IMR-90 (cell line): ENCODE measurements around the gene ADAM12. TPM values are rescaled to one million over a fixed set of nuclear protein-coding genes. Genes with fewer than 3 reads are reported as not detected.

ENCODE experiments used
- ATAC-seq: fragments of 200-7000 bp; cut with Tn5 transposase; 2 replicates; pipeline ENCODE4 v1.9.1; 2020; ENCODE audit warnings: low read depth, mild to moderate bottlenecking, moderate library complexity
- BruUV-seq: library from RNA; stranded (reverse); fragments of 400-500 nt; replicated peaks from 2 replicates; lab custom pipeline; 2021; lab: Mats Ljungman, UMichigan
- CTCF ChIA-PET: fragments of 300-600 bp; formaldehyde crosslinking; extraction: SDS; loops from one replicate; lab custom pipeline; 2021; ENCODE audit warnings: antibody characterized with exemption; lab: Yijun Ruan, JAX
- POLR2A ChIA-PET: fragments of 300-600 bp; sonication (Branson Sonifier 250); formaldehyde crosslinking; loops from one replicate; lab custom pipeline; 2022; ENCODE audit warnings: antibody characterized with exemption; ENCODE audit not compliant: unreplicated experiment; lab: Charles Lee
- DNase-seq: peaks from one replicate; pipeline ENCODE4 v3.0.0; 2013
- H2AFZ ChIP-seq: replicated peaks from 2 replicates; pipeline ENCODE3; 2013; ENCODE audit warnings: low read length, mild to moderate bottlenecking; ENCODE audit not compliant: poor library complexity
- H2AK5ac ChIP-seq: 2 replicates; pipeline ENCODE4 v1.6.1; 2013; ENCODE audit warnings: low read depth, low read length, inconsistent platforms
- H2AK9ac ChIP-seq: replicated peaks from 2 replicates; pipeline ENCODE3; 2013; ENCODE audit warnings: mild to moderate bottlenecking, low read depth, low read length, moderate library complexity; ENCODE audit not compliant: poor library complexity
- H2BK120ac ChIP-seq: 2 replicates; pipeline ENCODE4 v1.6.1; 2013; ENCODE audit warnings: low read depth, low read length, inconsistent platforms
- H2BK15ac ChIP-seq: 3 replicates; pipeline ENCODE4 v1.6.1; 2013; ENCODE audit warnings: low read depth, low read length, inconsistent platforms
- H2BK20ac ChIP-seq: 2 replicates; pipeline ENCODE4 v1.6.1; 2013; ENCODE audit warnings: low read depth, mild to moderate bottlenecking, inconsistent platforms, low read length, moderate library complexity
- H2BK5ac ChIP-seq: 2 replicates; pipeline ENCODE4 v1.6.1; 2013; ENCODE audit warnings: mild to moderate bottlenecking, low read depth, low read length, inconsistent platforms; ENCODE audit not compliant: poor library complexity, severe bottlenecking
- H3K14ac ChIP-seq: replicated peaks from 2 replicates; pipeline ENCODE4 v1.6.1; 2013; ENCODE audit warnings: low read depth, low read length, inconsistent platforms
- H3K18ac ChIP-seq: 2 replicates; pipeline ENCODE4 v1.6.1; 2013; ENCODE audit warnings: low read depth, low read length, control low read depth
- H3K23ac ChIP-seq: 2 replicates; pipeline ENCODE4 v1.6.1; 2013; ENCODE audit warnings: low read depth, low read length, inconsistent platforms
- H3K27ac ChIP-seq: 2 replicates; pipeline ENCODE4 v1.5.1; 2013; ENCODE audit warnings: mild to moderate bottlenecking, control low read depth, low read length; ENCODE audit not compliant: insufficient read depth
- H3K27me3 ChIP-seq: 2 replicates; pipeline ENCODE4 v1.6.1; 2013; ENCODE audit warnings: low read length; ENCODE audit not compliant: control insufficient read depth, insufficient read depth
- H3K36me3 ChIP-seq: 2 replicates; pipeline ENCODE4 v1.6.1; 2013; ENCODE audit warnings: low read length, mixed read lengths; ENCODE audit not compliant: control insufficient read depth, insufficient read depth
- H3K4ac ChIP-seq: 2 replicates; pipeline ENCODE4 v1.6.1; 2013; ENCODE audit warnings: low read depth, low read length, inconsistent platforms
- H3K4me1 ChIP-seq: 2 replicates; pipeline ENCODE4 v1.6.1; 2013; ENCODE audit warnings: low read length, mixed read lengths; ENCODE audit not compliant: control insufficient read depth, insufficient read depth
- H3K4me2 ChIP-seq: 2 replicates; pipeline ENCODE4 v1.6.1; 2013; ENCODE audit warnings: low read depth, mild to moderate bottlenecking, control low read depth, low read length, moderate library complexity
- H3K4me3 ChIP-seq: 2 replicates; pipeline ENCODE4 v1.5.1; 2013; ENCODE audit warnings: low read depth, mild to moderate bottlenecking, control low read depth, low read length, moderate library complexity; ENCODE audit not compliant: insufficient read depth
- H3K56ac ChIP-seq: 2 replicates; pipeline ENCODE4 v1.6.1; 2013; ENCODE audit warnings: low read length, inconsistent platforms; ENCODE audit not compliant: insufficient read depth; ENCODE audit errors: extremely low read depth
- H3K79me1 ChIP-seq, 2 experiments: 2 replicates each; pipeline ENCODE4 v1.6.1; 2013; ENCODE audit warnings: low read length in 2 of 2, inconsistent platforms in 1 of 2, low read depth in 1 of 2
- H3K9ac ChIP-seq: 2 replicates; pipeline ENCODE4 v1.6.1; 2013; ENCODE audit warnings: low read depth, low read length, control low read depth
- H3K9me1 ChIP-seq: 2 replicates; pipeline ENCODE4 v1.6.1; 2013; ENCODE audit warnings: low read length, inconsistent platforms; ENCODE audit not compliant: insufficient read depth
- H3K9me3 ChIP-seq: 2 replicates; pipeline ENCODE4 v1.6.1; 2013; ENCODE audit warnings: low read length; ENCODE audit not compliant: control insufficient read depth, insufficient read depth
- H4K20me1 ChIP-seq: 2 replicates; pipeline ENCODE4 v1.6.1; 2013; ENCODE audit warnings: low read length, inconsistent platforms; ENCODE audit not compliant: insufficient read depth
- H4K5ac ChIP-seq: 2 replicates; pipeline ENCODE4 v1.6.1; 2013; ENCODE audit warnings: mild to moderate bottlenecking, low read depth, low read length, control low read depth
- H4K8ac ChIP-seq, 2 experiments: 2 replicates each; pipeline ENCODE4 v1.6.1; 2013; ENCODE audit warnings: low read depth in 2 of 2, low read length in 2 of 2, control low read depth in 1 of 2, inconsistent platforms in 1 of 2
- H4K91ac ChIP-seq: 2 replicates; pipeline ENCODE4 v1.6.1; 2013; ENCODE audit warnings: low read depth, low read length, inconsistent platforms; ENCODE audit not compliant: insufficient read depth
- BHLHE40 ChIP-seq: fragments of 150-350 bp; IDR thresholded peaks from 2 replicates; pipeline ENCODE4 v1.6.1; 2016; ENCODE audit warnings: mild to moderate bottlenecking, low read depth, low read length
- CEBPB ChIP-seq: IDR thresholded peaks from 2 replicates; pipeline ENCODE4 v1.6.1; 2012; ENCODE audit warnings: low read depth, low read length, improper control_type of control experiment
- CHD1 ChIP-seq: IDR thresholded peaks from 2 replicates; pipeline ENCODE4 v1.6.1; 2012; ENCODE audit warnings: low read depth, low read length, improper control_type of control experiment
- CTCF ChIP-seq: conservative IDR thresholded peaks from 2 replicates; pipeline ENCODE4 v1.5.1; 2012; ENCODE audit warnings: mild to moderate bottlenecking, low read depth, low read length, improper control_type of control experiment
- ELK1 ChIP-seq: fragments of 150-350 bp; IDR thresholded peaks from 2 replicates; pipeline ENCODE4 v1.6.1; 2016; ENCODE audit warnings: low read depth, mild to moderate bottlenecking, low read length, moderate library complexity, borderline replicate concordance
- FOS ChIP-seq: fragments of 150-350 bp; IDR thresholded peaks from 2 replicates; pipeline ENCODE4 v1.6.1; 2016; ENCODE audit warnings: low read depth, low read length
- MAFK ChIP-seq: IDR thresholded peaks from 2 replicates; pipeline ENCODE4 v1.6.1; 2012; ENCODE audit warnings: low read depth, low read length, improper control_type of control experiment
- MAZ ChIP-seq: IDR thresholded peaks from 2 replicates; pipeline ENCODE4 v1.6.1; 2012; ENCODE audit warnings: low read depth, mild to moderate bottlenecking, low read length, improper control_type of control experiment, moderate library complexity, borderline replicate concordance
- MXI1 ChIP-seq: IDR thresholded peaks from 2 replicates; pipeline ENCODE4 v1.6.1; 2012; ENCODE audit warnings: low read depth, mild to moderate bottlenecking, low read length, moderate library complexity, borderline replicate concordance
- NFE2L2 ChIP-seq: fragments of 150-350 bp; IDR thresholded peaks from 2 replicates; pipeline ENCODE4 v1.6.1; 2016; ENCODE audit warnings: low read depth, mild to moderate bottlenecking, low read length
- POLR2A ChIP-seq: IDR thresholded peaks from 2 replicates; pipeline ENCODE4 v1.6.1; 2012; ENCODE audit warnings: mild to moderate bottlenecking, low read depth, low read length
- RAD21 ChIP-seq: IDR thresholded peaks from 2 replicates; pipeline ENCODE4 v1.6.1; 2012; ENCODE audit warnings: low read length, improper control_type of control experiment
- RCOR1 ChIP-seq: IDR thresholded peaks from 2 replicates; pipeline ENCODE4 v1.6.1; 2012; ENCODE audit warnings: mild to moderate bottlenecking, low read length, improper control_type of control experiment; ENCODE audit not compliant: insufficient replicate concordance
- RFX5 ChIP-seq: IDR thresholded peaks from 2 replicates; pipeline ENCODE4 v1.8.0; 2012; ENCODE audit warnings: low read depth, mild to moderate bottlenecking, low read length, moderate library complexity
- SMC3 ChIP-seq: fragments of 150-350 bp; IDR thresholded peaks from 2 replicates; pipeline ENCODE4 v1.6.1; 2016; ENCODE audit warnings: low read depth, mild to moderate bottlenecking, antibody characterized with exemption, low read length, moderate library complexity
- USF2 ChIP-seq: fragments of 150-350 bp; IDR thresholded peaks from 2 replicates; pipeline ENCODE4 v1.6.1; 2017; ENCODE audit warnings: mild to moderate bottlenecking, antibody characterized with exemption, low read length, low read depth
- WGBS, 2 experiments: methylation state at CpG; one replicate each; pipeline versions ENCODE4 v1.1.5 to v1.1.7; 2013; ENCODE audit warnings: missing lambda C conversion rate in 2 of 2; ENCODE audit not compliant: insufficient read length in 1 of 2; ENCODE audit errors: extremely low coverage in 2 of 2; 5-methylcytosine and 5-hydroxymethylcytosine counted together
- dilution Hi-C: fragments of 300-500 bp; cut with HindIII; formaldehyde crosslinking; loops from one replicate; pipeline ENCODE4 v1.14.3; 2018; ENCODE audit warnings: low sequenced_read_pairs; ENCODE audit not compliant: unreplicated experiment
- in situ Hi-C: fragments of 300-500 bp; cut with MboI; formaldehyde crosslinking; loops from 3 replicates; pipeline ENCODE4 v1.14.3; 2019; ENCODE audit warnings: low sequenced_read_pairs, inconsistent platforms, mixed read lengths
- intact Hi-C: fragments of 100-400 bp; cut with micrococcal nuclease; formaldehyde crosslinking; loops from 2 replicates; pipeline ENCODE4 v1.10.0; 2022
- polyA plus RNA-seq, 3 experiments: library from polyadenylated mRNA; depleted of rRNA; stranded (reverse); fragments of >200 nt; gene quantifications; 2 replicates each; pipeline ENCODE4 v1.2.3, GENCODE V29; 2012; ENCODE audit warnings: low replicate concordance in 1 of 3
- total RNA-seq: library from RNA; depleted of rRNA; stranded (reverse); fragments of >200 nt; gene quantifications from 2 replicates; pipeline ENCODE4 v1.2.3, GENCODE V29; 2012

The ADAM12 gene
- total and polyA plus RNA-seq, 2 of the 4 experiments (the other 2 are of a cell fraction) = 9.6 to 10.2 TPM

- H4K8ac ChIP-seq = no peak overlapping the region
- no peak overlapping the region for H2BK120ac ChIP-seq
- no peak overlapping the region for H2BK20ac ChIP-seq
- ATAC-seq = no peak
- TF ChIP-seq MXI1 (no peak), SMC3 (no peak), NFE2L2 (no peak), BHLHE40 (no peak), RCOR1 (no peak), RAD21 (no peak), ELK1 (no peak), FOS (no peak), MAFK (no peak), RFX5 (no peak), POLR2A (no peak), USF2 (no peak), CEBPB (no peak), MAZ (no peak), CHD1 (no peak), CTCF (no peak)
- H2BK5ac ChIP-seq = no peak overlapping the region
- H3K14ac ChIP-seq = no peak overlapping the region
- no peak overlapping the region for H3K27ac ChIP-seq
- ChIA-PET POLR2A (no interaction called here), CTCF (no interaction called here)
- H3K4me3 ChIP-seq = no peak overlapping the region
- WGBS, 2 experiments = no CpG with 5 or more reads among the region's 2 CpGs
- H3K36me3 ChIP-seq = no peaks in the 10 kb centered on the region
- H3K27me3 ChIP-seq = peaks cover 44% of the 10 kb centered on the region
- intact Hi-C loops = no loop called here
- H3K56ac ChIP-seq = no peak overlapping the region
- no peak overlapping the region for H3K4me2 ChIP-seq
- H3K9me1 ChIP-seq = no peaks in the 10 kb centered on the region
- in situ Hi-C loops = no loop called here
- H3K4ac ChIP-seq = no peak overlapping the region
- H2AK5ac ChIP-seq = no peak overlapping the region
- H4K91ac ChIP-seq = no peak overlapping the region
- dilution Hi-C loops = no loop called here
- H3K18ac ChIP-seq = no peak overlapping the region
- H3K4me1 ChIP-seq = no peaks in the 10 kb centered on the region
- BruUV-seq = no TSS peak
- no peaks in the 10 kb centered on the region for H3K79me1 ChIP-seq
- H3K9ac ChIP-seq = no peak overlapping the region
- no peak for DNase-seq
- H4K20me1 ChIP-seq = no peaks in the 10 kb centered on the region
- H3K23ac ChIP-seq = no peak overlapping the region
- no peak overlapping the region for H2AK9ac ChIP-seq
- H2BK15ac ChIP-seq = no peak overlapping the region
- peaks cover 3% of the 10 kb centered on the region for H3K9me3 ChIP-seq
- H2AFZ ChIP-seq = no peak overlapping the region
- H4K5ac ChIP-seq = no peak overlapping the region
Measured at GRCh38 chr10:126006906-126007305, 381.4 kb downstream of the ADAM12 start.
